HG03060 (cell line): ENCODE results near the gene SRC.

Experiments used
- ATAC-seq: cut with Tn5 transposase; IDR thresholded peaks from one replicate; pipeline ENCODE4 v1.9.1; 2021; ENCODE audit warnings: low read depth, moderate number of reproducible peaks; ENCODE audit not compliant: unreplicated experiment

The SRC gene

DNA sequence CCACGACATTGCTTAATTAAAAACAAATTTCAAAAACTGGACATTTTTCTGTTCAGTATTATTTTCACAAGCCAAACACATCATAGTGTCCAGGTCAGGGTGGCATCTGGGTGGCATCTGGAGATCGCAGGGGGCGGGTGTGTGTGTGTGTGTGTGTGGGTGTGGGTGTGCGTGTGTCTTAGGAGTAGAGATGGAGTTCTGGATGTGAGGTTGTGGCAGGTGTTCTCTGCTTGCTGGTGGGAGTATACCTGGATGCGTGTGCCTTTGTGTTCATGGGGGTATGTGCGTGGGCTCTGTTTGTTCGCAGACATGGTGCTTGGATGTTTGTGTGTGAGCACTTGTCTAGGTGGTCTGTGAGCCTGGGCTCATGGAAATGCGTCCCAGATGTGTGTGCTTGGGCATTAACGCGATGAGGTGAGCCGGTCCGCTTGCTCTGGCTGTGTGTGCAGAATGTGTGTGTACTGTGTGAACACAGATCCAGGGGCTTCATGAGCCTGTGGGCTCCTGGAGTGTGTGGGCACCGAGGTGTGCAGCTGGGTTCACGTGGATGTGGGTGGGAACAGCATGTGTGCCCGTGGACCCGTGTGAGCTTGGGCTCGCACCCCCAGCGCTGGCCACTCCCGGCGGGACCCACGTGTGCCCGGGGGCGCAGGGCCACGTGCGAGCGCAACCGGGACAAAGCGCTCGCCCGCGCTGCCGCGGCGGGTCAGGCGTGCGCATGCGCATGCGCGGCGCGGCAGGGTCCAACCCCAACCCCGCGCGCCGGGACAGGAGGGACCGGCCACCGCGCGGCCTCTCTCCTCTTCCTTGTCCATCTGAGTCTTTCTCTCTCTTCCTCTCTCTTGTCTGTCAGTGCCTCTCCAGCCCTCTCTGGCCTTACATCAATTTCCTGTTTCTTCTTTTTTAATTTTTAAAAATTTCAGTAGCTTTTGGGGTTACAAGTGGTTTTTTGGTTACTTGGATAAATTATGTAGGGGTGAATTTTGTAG is 60.4 kb downstream of the SRC start:
- no peak for ATAC-seq

- ATAC-seq: no peak
Observed at GRCh38 chr20:37407019-37407566, 61.2 kb downstream of the SRC start.

- no peak for ATAC-seq
Observed at GRCh38 chr20:37407573-37408002, 61.6 kb downstream of the SRC start.

DNA sequence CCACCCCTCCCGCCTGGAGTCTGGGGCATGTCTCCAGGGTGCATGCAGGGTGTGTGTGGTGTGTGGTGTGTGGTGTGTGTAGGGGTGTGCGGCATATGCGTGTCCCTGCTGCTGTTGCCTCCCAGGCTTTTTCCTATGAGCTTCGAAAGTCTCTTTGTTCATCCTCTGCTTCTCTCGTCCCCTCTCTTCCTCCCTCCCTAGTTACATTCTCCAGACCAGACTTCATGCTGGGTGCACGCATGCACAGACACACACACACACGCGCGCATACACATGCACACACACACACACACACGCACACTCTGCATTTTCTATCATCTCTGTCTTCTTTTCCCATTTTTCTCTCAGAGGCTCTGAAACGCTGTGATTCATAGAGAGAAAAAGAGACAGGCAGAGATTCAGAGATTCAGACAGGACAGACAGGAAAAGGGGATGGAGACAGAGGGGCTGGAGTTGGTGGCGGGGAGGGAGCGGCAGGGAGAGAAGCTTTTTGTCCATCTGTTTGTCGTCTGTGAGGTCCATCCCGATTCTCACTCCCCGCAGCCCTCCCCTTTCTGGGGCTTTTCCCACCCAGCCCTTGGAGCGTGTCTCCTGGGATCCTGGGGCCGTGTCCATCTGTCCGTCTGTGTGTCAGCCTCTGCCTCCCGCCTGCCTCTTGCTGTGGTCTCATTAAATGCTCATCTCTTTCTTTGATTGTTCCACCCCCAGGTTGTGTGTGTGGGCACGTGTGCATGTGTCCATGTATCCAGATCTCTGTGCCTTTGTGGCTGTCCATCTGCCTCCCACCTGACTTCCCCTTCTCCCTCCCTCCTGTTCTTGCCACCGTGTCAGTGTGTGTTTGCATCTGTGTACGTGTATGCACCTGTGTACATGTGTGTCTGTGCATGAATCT is 62.6 kb downstream of the SRC start:
- no peak for ATAC-seq

DNA sequence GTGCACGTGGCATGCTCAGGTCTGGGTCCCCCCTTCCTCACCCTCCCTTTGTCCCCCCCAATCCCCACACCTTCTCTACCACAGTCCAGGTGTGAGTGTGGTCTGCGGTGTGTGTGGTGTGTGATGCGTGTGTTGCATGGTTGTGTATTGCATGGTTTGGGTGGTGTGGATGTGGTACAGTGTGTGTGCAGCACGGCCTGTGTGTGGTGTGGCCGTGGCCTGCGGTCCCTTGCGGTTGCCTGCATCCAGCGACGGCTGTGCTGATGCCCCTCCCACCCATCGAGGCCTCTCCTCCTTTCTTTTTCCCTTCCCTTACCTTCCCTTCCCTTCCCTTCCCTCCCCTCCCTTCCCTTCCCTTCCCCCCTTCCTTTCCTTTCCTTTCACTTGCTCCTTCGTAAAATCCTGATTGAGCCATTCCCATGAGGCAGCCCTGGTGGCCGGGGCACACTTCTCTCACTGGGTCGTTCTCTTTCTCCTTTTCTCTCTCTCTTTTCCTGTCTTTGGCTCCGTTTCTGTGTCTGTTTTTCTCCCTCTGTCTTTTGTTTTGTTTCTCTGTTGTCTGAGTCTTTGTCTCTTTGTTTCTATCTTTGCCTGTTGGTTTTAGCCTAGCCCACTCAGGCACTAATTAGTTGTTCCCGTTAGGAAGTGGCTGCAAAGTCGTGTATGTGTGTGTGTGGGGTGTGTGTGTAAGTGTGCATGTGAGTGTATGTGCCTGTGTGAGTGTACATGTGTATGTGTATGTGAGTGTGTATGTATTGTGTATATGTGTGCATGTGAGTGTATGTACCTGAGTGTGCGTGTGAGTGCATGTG is 65.7 kb downstream of the SRC start:
- ATAC-seq: no peak

- no peak for ATAC-seq
Observed at GRCh38 chr20:37413023-37413334, 67.0 kb downstream of the SRC start.

DNA sequence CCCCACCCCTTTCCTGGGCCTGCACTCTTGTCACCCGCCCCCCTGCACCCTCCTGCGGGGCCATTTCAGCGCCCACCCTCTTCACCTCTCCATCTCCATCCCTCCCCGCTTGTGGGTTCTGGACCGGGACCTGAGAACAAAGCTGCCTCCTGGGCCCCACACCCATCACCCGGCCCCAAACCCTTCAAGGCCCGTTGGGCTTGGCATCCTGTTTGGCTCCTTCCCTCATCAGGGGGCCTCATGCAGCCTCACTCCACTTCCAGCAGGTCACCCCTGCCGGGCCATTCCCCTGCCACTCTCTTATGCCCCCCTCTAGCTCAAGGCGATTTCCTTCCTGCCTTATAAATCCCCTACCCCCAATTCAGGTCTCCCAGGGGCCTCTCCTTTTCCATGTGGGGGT is 67.4 kb downstream of the SRC start:
- ATAC-seq: no peak

- ATAC-seq: no peak
Observed at GRCh38 chr20:37414224-37415035, 68.5 kb downstream of the SRC start.

GRCh38 chr20:37415118-37416085 is 69.5 kb downstream of the SRC start:
- ATAC-seq: no peak

- no peak for ATAC-seq
Observed at GRCh38 chr20:37416100-37416847, 70.3 kb downstream of the SRC start.

GRCh38 chr20:37416848-37417616 is 71.1 kb downstream of the SRC start:
- no peak for ATAC-seq

DNA sequence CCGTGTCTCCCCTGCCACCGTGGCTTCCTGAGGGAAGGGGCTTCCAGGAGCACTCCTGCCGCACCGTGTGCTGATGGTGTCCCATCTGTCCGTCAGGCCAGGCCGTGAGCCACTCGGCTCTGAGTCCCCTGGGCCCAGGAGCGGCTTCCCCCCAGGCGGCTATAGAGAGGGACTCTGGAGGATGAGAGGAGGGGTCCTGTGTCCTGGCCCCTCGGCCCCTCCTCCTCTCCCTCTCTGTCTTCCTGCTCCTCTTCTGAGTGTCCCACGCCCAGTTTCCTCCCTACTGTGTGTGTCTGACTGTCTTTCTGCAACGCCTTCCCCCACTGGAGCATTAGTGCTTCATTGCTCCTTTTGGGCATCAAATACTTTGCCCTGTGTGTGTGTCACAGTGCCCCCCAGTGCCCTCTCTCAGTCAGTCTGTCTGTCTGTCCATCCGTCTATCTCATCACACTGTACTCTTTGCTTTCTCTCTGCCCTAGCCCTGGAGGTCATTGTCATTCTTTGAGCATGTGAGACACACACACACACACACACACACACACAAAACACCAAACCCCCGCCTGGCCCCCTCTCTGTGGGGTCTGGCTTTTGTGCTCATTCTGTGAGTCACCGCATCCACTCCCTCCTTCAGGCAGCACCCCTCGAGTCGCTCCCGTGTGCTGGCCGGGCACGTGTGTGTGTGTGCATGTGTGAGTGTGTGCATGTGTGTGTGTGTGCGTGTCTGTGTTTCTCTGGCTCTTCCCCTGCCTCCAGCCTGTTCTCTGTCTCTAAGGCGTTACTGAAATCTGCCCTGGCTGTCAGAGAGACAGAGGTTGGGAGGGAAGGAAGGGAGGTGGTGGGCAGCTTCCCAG is 71.9 kb downstream of the SRC start:
- no peak for ATAC-seq

DNA sequence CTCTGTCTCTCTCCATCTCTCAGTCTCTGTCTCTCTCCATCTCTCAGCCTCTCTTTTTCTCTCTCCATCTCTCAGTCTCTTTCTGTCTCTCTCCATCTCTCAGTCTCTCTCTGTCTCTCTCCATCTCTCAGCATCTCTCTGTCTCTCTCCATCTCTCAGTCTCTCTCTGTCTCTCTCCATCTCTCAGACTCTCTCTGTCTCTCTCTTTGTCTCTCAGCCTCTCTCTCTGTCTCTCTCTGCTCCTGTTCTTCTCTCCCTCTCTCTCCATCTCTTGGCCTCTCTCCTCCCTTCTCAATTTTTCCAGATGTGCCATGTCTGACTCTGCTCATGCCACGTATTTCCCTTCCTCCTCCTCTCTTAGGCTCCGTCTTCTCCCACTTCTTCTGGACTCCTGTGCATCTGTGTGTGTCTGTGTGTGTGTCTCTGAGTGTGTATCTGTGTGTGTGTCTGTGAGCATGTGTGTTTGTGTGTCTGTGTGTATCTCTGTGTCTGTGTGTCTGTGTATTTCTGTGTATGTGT is 72.7 kb downstream of the SRC start:
- ATAC-seq: no peak

DNA sequence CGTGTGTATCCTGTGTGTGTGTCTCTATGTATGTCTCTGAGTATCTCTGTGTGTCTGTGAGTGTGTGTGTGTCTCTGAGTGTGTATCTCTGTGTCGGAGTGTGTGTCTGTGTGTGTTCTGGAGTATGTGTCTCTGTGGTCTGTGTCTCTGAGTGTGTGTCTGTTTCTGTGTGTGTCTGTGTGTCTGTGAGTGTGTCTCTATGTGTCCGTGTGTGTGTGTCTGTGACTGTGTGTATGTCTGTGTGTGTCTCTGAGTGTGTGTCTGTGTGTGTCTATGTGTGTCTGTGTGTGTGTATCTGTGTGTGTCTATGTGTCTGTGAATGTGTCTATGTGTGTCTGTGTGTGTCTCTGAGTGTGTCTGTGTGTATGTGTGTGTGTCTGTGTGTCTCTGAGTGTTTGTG is 73.4 kb downstream of the SRC start:
- no peak for ATAC-seq

DNA sequence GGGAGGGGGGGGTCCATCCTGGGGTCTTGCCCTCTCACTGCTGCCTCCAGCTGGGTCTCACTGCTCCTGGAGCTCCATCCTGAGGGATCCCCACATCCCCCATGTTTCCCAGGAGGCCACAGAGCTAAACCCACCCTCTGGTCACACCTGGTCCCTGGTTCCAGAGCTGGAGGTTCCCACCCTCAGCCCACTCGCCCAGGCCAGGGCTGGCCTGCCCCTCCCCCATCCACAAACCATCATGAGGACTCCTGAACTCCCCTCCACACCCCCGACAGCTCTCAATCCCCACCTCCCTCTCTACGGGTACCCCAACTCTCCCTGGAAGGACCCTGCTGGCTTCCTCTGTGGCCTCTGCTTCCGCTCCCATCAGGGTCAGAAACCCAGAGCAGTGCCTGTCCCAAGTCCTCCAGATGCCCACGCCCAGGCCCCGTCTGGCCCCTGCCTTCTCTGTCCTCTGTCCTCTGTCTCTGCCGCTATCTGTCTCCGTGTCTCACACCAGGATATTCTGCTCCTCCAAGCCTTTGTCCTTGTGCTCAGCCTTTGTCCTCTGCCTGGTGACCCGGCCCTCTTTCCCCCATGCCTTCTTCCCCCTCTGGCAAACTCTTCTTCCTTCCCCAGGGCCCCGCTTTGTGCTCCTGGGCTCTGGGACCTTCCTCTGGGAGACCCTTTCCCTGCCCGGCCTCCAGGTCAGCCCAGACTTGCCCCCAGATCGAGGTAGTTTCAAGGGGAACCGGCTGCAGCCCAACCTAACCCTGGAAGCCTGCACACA is 74.0 kb downstream of the SRC start:
- no peak for ATAC-seq
